ENCODE data around the gene ALOX5.
A peak's percentile ranks its signal among the peaks of the same experiment; 100 is the strongest.
"Not testable (repeated sequence)": the region's sequence is repeated elsewhere in the genome, so short reads cannot be mapped to it uniquely, and the experiment has no call there.

The ALOX5 gene

DNA sequence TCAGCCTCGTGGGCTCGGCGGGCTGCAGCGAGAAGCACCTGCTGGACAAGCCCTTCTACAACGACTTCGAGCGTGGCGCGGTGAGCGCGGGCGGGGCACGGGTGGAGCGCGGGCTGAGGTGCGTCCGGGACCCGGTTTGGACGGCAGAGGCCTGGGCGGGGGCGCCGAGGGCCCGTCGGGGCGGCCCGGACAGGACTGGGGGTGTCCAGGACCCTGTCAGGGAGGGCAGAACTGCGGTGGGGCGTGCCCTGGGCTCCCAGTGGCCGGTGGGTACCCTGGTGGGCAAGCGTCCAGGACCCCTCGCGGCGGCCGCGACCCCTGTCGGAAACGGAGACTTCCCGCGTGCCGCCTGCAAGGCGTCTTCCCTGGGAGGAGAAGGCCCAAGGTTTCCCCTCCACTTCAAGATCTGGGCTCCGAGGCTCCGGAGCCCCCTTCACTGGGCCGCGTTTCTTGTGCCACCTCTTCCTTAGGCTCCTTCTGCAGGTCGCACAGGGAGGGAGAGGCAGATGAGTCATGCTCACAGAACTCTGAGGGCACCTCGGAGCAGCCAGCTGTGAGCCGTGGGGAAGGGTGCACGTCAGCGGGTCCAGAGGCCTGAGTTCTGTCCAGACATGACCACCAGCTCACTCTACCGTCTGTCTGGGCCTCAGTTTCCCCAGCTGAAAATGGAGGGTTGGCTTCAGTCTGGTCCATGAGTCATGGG lies 485 bp downstream of the ALOX5 start:
- DNase-seq, result peak; percentile 30

DNA sequence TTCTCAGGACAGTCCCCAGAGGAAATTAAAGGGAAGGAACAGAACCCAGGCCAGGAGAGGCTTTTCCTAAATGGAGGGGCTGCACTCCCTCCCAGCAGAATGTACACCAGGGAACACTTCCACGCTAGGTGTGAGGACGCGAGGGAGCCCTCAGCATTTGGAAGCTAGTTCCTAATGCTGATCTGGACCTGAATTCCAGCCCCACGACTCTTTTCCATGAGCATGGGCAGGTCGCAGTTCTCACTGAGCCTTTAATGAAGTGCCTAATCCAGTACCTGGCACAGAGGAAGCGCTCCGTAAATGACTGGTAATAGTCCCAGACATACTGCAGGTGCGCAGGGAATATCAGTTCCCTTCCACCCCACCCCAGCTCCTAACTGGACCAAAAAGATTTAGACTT lies 1.1 kb downstream of the ALOX5 start:
- DNase-seq, result no peak

DNA sequence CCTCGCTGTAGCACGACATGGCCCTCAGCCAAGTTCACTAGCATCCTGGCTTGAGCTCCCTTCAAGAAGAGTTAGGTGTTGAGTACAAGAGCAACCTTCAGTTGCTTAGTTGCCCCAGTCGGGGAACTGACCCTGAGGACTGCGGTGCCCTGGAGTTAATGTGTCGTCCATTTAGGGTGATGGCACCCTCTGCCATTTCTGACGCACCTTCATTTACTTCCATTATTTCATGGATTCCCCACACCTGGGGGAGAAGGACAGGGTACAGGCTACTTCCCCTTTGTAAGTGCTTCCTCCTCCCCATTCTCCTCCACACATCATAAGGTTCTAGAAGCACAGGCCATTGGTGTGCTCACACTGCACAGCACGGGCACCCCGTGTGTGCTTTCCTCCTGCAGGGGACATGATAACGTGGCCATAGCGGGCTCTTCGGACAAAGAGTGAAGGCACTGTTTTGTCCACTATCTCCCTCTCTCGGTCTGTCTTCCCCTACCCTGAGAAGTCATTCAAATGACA lies 1.8 kb downstream of the ALOX5 start:
- peak; percentile 9 for DNase-seq

DNA sequence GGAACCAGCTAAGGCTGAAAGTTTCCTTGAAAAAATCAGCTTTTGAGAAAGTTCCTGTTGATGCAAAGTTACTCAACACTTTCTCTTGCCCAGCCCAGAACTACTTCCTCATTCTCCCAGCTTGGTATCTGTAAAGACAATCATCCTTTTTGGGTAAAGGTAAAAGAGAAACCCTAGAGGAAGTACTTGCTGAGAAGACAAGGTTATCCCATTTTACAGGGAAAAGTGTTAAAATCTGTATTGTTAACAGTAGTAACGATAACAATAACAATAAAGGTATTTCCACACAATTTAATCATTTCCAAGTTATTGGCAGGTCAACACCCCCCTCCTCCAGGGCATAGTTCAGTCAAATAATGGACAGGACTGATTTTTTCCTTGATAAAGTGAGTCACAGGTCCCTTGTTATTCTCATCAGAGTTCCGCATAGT lies 2.4 kb downstream of the ALOX5 start:
- DNase-seq, result peak; percentile 39

DNA sequence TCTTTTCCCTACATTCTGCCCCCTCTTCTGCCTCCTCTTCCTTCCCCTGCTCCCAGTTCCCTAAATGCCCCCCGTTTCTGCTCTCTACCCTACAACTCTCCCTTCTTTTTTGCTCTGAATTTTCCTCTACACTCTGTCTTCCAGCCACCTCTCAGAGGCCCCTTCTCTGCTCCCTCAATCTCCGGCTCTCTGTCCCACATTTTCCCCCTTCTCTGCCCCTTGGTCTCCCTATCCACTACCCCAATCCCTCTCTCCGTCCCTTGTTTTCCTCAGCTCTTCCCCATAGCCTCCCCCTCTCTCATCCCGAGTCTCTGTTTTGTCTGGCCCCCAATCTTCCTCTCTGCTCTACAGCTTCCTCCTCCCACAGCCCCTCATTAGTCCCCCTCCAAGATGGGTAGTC lies 3.3 kb downstream of the ALOX5 start:
- no peak for DNase-seq

DNA sequence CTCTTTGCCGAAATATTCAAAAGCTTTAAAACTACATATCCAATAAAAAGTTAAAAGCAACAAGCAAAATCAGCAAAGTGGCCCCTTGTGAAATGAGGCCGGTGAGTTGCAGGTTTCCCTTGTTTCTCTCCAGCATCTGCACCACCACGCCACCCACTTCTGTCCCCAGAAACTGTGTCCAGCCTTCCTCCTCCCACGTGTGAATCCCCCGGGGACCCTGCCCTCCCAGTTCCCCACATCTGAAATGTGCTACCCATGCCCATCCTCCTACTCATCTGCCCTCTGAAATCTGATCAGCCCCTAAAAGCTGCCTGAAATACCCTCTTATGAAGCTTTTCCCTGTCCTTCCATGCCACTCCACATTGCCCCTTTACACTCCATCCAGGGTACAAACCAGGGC lies 3.8 kb downstream of the ALOX5 start:
- no peak for DNase-seq

DNA sequence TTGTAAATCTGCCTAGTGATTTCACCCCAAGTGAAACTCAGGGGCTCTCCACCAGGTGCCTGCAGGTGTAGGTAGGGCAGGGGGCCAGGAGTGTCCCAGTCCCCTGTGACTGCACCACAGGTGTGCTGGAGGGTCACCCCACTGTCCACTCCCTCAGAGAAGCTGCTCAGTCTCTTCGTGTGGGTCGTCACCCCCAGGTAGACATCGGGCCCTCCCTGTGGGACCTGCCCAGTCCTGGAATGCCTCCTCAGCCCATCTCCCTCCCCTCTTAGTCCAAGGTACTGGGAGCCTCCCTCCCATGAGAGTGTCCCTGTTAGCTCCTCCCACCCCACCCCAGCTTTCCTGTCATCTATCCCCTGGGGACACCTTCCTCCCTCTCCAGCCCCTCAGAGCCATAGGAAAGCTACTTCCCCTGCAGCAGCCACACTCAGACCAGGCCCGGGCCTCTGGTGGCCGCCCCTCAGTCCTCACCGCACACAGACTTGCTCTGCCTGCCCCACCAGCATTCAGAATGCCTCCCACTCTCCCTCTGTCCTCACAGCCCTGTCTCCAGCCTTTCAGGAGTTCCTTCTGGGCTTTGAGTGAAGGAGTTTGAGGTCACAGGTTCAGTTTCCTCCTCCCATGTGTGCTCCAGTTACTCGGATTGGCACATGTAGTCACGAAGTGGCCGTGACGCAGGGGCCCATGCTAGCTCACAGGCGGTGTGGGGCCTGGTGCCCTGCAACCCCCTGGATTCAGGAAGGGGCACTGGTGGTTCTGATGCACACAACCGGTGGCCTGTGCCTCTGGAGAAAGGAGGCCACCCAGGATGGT lies 5.1 kb downstream of the ALOX5 start:
- DNase-seq, result no peak

DNA sequence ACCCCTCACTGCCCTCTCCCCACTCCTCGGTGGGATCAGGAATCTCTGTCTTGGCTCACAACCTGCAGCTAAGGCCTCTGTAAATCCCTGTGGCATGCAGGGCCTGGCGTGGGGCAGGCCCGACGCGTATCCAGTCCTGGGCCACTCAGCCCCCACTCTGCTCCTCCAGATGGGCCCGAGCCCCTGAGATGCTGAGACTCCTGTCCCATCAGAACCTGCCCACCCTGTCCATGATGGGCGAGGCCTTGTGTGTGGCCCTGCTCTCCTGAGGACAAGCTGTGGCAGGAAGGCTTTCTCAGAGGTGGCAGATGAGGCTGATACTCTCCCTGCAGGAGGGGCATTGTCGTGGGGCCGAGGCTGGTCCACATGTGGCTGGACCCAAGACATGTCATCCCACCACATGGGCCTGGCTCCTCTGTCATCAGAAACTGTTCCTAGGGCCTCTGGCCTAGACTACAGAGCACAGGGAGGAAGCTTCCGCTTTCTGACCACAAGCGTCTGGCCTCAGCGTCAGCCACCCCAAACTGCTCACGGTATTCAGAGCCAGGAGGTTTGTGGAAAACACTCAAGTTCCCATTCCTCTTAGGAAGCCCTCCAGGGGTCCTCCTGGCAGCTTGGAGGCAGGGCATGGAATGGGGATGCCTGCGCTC lies 6.0 kb downstream of the ALOX5 start:
- DNase-seq, result peak; percentile 14

DNA sequence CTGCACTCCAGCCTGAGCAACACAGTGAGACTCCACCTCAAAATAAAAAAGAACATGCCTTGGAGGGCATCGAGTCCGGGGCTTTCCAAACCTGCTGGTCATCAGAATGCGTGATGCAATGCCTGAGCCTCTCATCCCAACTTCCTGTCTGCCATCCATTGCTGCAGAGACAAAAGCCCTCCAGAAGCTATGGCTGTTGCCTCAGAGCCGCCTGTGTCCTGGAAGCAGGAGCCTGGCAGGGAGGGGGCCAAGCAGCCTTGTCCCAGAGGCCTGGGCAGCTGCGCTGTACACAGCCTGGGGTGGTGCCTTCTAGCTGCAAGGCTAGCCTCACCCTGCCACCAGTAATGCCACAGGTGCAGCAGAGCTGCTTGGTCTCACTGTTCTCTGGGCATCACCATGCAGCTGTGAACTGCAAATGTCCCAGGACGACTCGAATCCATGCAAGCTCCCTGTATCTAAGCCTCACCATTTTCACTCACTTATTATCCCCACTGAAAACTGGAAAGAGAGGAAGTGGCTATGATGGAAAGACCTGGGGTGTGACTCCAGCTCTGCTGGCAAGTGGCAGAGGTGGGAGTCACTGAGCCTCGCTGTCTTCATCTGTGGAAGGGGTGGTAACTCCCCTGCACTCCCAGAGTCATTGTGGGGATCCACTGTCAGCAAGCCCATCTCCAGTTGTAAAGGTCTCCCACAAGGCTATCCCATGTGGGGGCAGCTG lies 7.0 kb downstream of the ALOX5 start:
- DNase-seq, result no peak

DNA sequence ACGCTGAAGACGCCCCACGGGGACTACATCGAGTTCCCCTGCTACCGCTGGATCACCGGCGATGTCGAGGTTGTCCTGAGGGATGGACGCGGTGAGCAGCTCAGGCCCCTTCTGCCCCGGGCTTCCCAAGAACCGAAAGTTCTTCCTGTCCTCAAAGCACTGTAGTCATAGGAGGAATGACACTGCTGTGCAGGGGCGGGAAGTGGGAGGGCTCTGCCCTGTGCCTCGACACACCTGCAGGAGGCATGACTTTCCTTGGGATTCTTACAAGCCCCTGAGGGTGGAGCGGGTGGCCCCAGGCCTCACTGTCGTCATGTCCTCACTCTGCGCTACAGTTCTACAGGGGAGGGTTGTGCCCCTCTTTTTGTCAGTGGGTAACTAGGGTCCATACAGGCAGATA lies 8.6 kb downstream of the ALOX5 start:
- no peak for DNase-seq

DNA sequence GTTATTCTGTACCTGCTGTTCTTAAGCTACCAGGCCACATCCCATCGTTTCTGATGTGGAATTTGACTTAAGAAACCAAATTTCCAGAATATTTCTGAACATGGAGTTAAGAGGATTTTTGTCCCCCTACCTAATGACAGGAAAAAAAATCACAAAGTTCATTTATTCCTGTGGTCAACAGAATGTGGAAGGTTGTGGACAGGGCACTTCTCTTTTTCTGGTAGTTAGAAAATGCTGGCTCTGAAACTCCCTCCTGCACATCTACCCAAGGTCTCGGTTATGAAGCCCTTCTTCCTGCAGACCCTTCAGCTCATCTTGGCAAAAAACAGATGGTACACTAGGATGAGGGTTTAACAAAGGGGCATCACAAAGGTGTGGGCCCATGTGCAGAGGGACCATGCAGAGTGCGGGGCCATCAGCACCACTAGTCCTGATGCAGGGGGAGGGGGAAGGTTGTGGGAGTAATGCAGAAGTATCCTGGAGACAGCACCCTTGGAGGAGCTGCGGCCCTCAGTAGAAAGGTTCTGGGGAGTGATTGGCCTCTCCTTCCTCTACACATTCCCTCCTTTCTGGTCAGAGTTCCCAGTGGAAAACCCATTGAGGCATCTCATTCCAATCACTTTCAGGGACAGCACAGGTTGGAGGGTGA lies 9.8 kb downstream of the ALOX5 start:
- DNase-seq, result no peak

DNA sequence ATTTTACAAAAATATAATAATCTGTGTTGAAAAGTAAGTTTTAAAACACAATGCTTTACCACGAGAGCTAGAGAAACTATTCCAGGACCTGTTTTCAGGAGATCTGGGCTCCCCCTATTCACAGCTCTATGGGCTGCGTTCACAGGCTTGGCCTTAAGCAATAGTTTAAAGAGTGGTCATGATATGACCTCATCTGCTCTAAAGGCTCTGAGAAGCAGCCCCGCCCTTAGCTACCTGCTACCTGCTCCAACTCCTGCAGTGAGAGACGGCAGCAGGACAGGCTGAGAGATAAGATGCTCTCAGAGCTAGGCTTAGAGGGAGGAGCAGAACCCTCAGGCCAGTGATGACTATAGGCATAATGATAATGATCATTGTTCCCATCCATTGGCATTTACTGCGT lies 12.6 kb downstream of the ALOX5 start:
- no peak for DNase-seq

DNA sequence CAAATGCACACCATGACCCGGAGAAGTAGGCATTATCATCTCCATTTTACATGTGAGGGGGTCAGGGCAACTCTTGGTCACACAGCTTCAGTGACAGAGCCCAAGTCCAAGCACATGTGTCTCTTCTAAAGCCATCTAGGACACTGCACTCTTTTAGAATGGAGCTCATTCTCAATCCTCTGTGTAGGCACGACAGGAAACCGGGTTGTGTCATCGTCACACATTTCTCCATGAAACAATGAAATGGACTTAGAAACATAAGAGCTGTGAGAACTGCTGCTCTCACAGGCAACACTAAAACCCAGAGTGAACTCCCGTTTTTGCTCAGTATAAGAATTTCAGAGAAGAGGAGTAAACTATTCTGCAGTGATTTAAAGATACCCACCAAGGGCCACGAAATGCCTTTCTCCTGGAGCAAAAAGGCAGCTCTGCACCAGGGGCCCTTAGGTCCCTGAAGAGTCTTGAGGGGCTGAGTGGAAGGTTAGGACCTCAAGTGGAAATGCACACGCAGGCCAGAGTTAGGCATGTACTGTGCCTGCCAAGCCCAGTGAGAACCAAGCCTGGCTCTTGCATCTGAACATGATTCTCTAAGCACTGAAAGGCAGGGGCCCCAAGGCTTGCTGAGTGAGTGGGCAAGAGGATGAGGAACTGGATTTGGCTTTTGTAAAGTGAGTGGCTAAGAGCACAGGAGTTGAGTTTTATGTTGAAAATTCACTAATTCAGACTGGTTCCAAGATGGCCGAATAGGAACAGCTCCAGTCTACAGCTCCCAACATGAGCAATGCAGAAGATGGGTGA lies 13.3 kb downstream of the ALOX5 start:
- no peak for DNase-seq

DNA sequence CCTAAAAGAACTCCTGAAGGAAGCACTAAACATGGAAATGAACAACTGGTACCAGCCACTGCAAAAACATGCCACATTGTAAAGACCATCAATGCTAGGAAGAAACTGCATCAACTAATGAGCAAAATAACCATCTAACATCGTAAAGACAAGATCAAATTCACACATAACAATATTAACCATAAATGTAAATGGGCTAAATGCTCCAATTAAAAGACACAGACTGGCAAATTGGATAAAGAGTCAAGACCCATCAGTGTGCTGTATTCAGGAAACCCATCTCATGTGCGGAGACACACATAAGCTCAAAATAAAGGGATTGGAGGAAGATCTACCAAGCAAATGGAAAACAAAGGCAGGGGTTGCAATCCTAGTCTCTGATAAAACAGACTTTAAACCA lies 15.7 kb downstream of the ALOX5 start:
- DNase-seq, result not testable (repeated sequence)

DNA sequence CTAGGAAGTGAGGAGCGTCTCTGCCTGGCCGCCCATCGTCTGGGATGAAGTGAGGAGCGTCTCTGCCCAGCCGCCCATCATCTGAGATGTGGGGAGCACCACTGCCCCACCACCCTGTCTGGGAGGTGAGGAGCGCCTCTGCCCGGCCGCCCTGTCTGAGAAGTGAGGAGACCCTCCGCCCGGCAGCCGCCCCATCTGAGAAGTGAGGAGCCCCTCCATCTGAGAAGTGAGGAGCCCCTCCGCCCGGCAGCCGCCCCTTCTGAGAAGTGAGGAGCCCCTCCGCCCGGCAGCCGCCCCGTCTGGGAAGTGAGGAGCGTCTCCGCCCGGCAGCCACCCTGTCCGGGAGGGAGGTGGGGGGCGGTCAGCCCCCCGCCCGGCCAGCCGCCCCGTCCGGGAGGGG lies 17.6 kb downstream of the ALOX5 start:
- DNase-seq, result not testable (repeated sequence)

DNA sequence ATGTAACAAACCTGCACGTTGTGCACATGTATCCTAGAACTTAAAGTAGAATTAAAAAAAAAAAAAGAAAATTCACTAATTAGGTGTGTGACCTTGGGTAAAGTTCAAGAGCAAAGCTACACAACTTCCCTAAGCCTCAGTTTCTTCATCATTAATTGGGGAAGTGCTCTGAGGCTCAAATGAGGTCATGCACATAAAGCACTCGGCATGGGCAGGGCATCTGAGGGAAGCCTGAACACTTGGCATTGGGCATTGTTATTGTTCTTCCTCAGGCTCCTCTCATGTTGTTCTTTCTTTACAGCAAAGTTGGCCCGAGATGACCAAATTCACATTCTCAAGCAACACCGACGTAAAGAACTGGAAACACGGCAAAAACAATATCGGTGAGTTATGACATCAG lies 21.5 kb downstream of the ALOX5 start:
- DNase-seq, result no peak

DNA sequence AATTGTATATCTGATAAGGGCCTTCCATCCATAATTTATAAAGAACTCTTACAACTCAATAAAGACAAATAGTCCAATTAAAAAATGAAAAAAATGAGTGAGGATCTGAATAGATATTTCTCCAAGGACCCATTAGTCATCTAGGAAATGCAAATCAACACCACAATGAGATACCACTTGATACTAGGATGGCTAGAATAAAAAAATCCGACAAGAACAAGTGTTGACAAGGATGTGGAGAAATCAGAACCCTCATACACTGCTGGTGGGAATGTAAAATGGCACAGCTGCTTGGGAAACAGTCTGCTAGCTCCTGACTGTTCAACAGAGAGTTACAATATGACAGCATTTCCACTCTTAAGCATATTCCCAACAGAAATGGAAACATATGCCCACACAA lies 24.6 kb downstream of the ALOX5 start:
- DNase-seq, result no peak

DNA sequence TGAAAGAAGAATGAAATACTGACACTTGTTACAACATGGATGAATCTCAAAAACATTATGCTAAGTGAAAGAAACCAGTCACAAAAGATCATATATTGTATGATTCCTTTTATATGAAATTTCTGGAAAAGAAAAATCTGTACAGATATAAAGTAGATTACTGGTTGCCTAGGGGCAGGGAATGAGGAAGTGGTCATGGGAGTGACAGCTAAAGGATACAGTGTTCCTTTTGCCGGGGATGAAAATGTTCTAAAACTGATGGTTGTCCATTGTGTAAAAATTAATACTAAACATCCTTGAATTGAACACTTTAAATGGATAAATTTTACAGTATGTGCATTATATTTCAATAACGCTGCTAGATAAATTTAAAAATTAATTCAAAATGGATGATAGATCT lies 25.1 kb downstream of the ALOX5 start:
- no peak for DNase-seq

DNA sequence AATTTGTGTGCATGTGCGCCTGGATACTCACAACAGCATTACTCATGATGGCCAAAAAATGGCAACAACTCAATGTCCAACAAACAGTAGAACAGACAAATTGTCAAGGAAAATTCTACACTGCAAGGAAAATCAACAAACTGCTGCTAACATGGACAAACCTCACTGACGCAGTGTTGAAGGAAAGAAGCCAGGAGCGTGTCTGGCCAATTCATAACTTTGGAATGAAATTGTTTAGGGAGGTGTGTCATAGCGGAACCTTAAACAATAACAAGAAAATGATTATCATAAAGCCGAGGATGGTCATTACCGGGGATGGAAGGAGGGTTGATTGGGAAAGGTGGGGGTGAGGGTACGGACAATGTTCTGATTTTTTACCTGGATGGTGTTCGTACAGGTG lies 29.1 kb downstream of the ALOX5 start:
- DNase-seq, result no peak

DNA sequence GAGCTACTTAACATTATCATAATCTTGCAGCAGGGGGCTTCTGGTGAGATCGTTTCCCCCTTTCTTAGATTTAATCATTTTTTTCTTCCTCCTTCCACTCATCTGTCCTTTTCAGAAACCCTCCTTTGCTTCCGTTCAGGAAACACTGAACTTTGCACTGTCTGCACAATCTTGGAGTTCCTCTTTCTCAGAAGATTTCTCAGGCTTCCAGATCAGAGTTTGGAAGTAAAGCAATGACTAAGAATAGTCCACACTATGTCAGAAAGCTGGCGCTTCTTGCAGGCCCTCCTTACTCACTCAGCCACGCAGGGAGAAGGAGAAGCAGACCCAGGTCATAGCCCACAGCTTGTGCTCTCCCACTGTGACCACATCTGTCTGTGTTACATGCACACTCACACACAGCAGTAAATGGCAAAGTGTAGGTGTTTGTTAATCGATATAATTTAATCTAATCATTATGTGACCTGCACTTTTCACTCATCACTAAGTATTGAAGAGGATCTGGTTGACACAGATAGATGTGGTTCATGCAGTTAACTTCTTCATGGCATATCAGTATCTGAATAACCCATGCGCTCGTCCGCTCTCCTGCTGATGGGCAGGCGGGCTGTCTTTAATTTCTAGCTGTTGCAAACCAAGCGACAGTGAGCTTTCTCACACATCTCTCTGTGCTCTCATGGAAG lies 30.2 kb downstream of the ALOX5 start:
- DNase-seq, result peak; percentile 53

DNA sequence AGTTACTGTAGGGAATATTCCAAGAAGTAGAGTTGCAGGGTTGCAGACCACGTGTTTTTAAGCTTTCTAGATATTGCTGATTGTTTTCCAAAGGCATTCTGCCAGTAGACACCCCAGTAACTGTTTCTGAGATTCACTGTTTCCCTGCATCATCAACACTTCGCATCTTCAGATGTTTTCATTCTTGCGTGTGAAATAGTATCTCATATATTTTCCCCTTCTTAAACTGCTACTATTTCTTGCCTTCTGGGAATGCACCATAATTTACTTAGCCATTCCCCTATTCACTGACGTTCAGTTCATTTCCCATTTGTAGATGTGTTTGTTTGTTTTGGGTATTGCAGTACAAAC lies 30.7 kb downstream of the ALOX5 start:
- DNase-seq, result no peak

Measured in hematopoietic multipotent progenitor cell treated with erythropoietin and hydrocortisone succinate and interleukin-3 and kit ligand, for 8 days (in vitro differentiated cells).